Gastrocnemius medialis (tissue), 4 donors: ENCODE data around the gene FANCL. TPM values are rescaled to one million over a fixed set of nuclear protein-coding genes. Genes with fewer than 3 reads are reported as not detected.
"Not testable (repeated sequence)": the region's sequence is repeated elsewhere in the genome, so short reads cannot be mapped to it uniquely, and the experiment has no call there.

ENCODE experiments used
- ATAC-seq, 2 donors: fragments of 150-250 bp; one replicate each; pipeline ENCODE4 v1.9.1; 2016
- DNase-seq, 2 donors: peaks; one replicate each; pipeline ENCODE4 v3.0.0-alpha.2; 2019
- H3K27ac ChIP-seq, 4 donors: fragments of 200-600 bp; sonication (generic); 1 replicate in 1 of 4; 2 replicates in 3 of 4; pipeline ENCODE4 v1.5.1; 2016 to 2018; ENCODE audit warnings: mild to moderate bottlenecking in 2 of 4, moderate library complexity in 1 of 4
- H3K27me3 ChIP-seq, 3 donors: fragments of 200-600 bp; sonication (generic) in 2 of 3; 1 replicate in 1 of 3; 2 replicates in 2 of 3; pipeline versions ENCODE4 v1.5.1 to v1.6.0; 2016 to 2019; ENCODE audit warnings: mild to moderate bottlenecking in 1 of 3, moderate library complexity in 1 of 3
- H3K36me3 ChIP-seq, 2 donors: fragments of 200-600 bp; sonication (generic) in 1 of 2; one replicate each; pipeline ENCODE4 v1.5.1; 2017 to 2018
- H3K4me1 ChIP-seq, 2 donors: fragments of 200-600 bp; sonication (generic) in 1 of 2; one replicate each; pipeline ENCODE4 v1.5.1; 2016 to 2017; ENCODE audit warnings: mild to moderate bottlenecking in 2 of 2
- H3K4me3 ChIP-seq, 4 donors: fragments of 200-600 bp; sonication (generic) in 3 of 4; 1 replicate in 1 of 4; 2 replicates in 3 of 4; pipeline ENCODE4 v1.5.1; 2016 to 2019; ENCODE audit warnings: mild to moderate bottlenecking in 2 of 4
- H3K9me3 ChIP-seq, 3 donors: fragments of 200-600 bp; sonication (generic) in 2 of 3; 1 replicate in 1 of 3; 2 replicates in 2 of 3; pipeline ENCODE4 v1.5.1; 2016 to 2019
- POLR2A ChIP-seq, 2 donors: fragments of 450-650 bp; IDR thresholded peaks; one replicate each; pipeline ENCODE4 v1.6.1; 2017; ENCODE audit warnings: antibody characterized with exemption in 2 of 2, mild to moderate bottlenecking in 2 of 2, moderate library complexity in 2 of 2
- in situ Hi-C, 4 donors: fragments of 200-750 bp; cut with MboI; loops; one replicate each; pipeline versions ENCODE4 v1.15.0 to v1.8.0; 2017; ENCODE audit warnings: low sequenced_read_pairs in 4 of 4
- intact Hi-C: fragments of 100-400 bp; cut with DNase I; formaldehyde crosslinking; loops from one replicate; pipeline ENCODE4 v1.15.1; 2023; ENCODE audit warnings: low total_unique reads
- total RNA-seq, 4 donors: library from RNA; depleted of rRNA; stranded (reverse); fragments of >200 nt; gene quantifications; one replicate each; pipeline versions ENCODE4 v1.1.0 to v1.2.3, GENCODE V29; 2016
- TF ChIP-seq, protein P1 (sequence below), 5 experiments: fragments of 450-650 bp in 3 of 5; fragments of 200-600 bp in 2 of 5; sonication (generic) in 2 of 5; IDR thresholded peaks in 4 of 5; conservative IDR thresholded peaks in 1 of 5; 1 replicate in 4 of 5; 2 replicates in 1 of 5; pipeline ENCODE4 v1.5.1; 2016 to 2019; ENCODE audit warnings: antibody characterized with exemption in 5 of 5, mild to moderate bottlenecking in 3 of 5, moderate library complexity in 3 of 5

FANCL gene
- total RNA-seq, 4 donors from 2014 or later = 1.7 to 5.7 (median 4.6) TPM

DNA sequence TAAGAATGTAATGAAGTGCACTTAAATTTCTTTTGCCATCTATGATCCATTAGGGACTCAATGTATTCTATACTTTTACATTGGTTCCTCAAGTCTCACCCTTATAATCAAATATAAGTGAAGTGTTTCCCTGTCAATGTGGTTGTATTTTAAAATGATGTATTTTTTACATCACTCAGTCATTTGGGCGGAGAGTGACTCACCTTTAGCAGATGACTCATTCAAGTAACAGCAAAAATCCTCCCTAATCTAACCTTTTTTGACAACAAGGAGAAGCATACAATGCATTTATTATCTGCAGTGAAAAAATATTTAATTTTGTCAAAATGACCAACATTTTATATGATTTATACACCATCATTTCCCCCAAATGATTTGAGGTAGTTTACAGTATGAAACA, 94.4 kb downstream of the FANCL start:
- intact Hi-C loops (no loop called here), in situ Hi-C loops (no loop called here)
- Histone ChIP-seq H3K27me3 (no peaks in the 10 kb centered on the region), H3K4me1 (no peaks in the 10 kb centered on the region), H3K36me3 (peaks cover 0 to 9% of the 10 kb centered on the region in 2 donors), H3K4me3 (no peak overlapping the region), H3K27ac (no peak overlapping the region), H3K9me3 (no peaks in the 10 kb centered on the region)
- no peak for DNase-seq
- no peak for TF ChIP-seq POLR2A (IDR thresholded peaks at IDR 0.05)
- TF ChIP-seq, protein P1, sequence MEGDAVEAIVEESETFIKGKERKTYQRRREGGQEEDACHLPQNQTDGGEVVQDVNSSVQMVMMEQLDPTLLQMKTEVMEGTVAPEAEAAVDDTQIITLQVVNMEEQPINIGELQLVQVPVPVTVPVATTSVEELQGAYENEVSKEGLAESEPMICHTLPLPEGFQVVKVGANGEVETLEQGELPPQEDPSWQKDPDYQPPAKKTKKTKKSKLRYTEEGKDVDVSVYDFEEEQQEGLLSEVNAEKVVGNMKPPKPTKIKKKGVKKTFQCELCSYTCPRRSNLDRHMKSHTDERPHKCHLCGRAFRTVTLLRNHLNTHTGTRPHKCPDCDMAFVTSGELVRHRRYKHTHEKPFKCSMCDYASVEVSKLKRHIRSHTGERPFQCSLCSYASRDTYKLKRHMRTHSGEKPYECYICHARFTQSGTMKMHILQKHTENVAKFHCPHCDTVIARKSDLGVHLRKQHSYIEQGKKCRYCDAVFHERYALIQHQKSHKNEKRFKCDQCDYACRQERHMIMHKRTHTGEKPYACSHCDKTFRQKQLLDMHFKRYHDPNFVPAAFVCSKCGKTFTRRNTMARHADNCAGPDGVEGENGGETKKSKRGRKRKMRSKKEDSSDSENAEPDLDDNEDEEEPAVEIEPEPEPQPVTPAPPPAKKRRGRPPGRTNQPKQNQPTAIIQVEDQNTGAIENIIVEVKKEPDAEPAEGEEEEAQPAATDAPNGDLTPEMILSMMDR (IDR thresholded peaks at IDR 0.05 in 4 of 5, conservative IDR thresholded peaks at IDR 0.05 in 1 of 5) = no peak
- no peak for ATAC-seq

DNA sequence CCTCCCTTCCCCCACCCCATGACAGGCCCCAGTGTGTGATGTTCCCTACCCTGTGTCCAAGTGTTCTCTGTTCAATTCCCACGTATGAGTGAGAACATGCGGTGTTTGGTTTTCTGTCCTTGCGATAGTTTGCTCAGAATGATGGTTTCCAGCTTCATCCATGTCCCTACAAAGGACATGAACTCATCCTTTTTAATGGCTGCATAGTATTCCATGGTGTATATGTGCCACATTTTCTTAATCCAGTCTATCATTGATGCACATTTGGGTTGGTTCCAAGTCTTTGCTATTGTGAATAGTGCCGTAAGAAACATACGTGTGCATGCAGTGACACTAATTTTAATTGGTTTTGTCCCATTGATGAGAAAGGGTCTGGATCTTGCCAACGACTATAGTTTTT, 95.4 kb downstream of the FANCL start:
- intact Hi-C loops, H3K4me1 ChIP-seq, H3K27ac ChIP-seq, DNase-seq, H3K36me3 ChIP-seq, H3K9me3 ChIP-seq, H3K4me3 ChIP-seq, ATAC-seq, in situ Hi-C loops, H3K27me3 ChIP-seq: not testable (repeated sequence)

DNA sequence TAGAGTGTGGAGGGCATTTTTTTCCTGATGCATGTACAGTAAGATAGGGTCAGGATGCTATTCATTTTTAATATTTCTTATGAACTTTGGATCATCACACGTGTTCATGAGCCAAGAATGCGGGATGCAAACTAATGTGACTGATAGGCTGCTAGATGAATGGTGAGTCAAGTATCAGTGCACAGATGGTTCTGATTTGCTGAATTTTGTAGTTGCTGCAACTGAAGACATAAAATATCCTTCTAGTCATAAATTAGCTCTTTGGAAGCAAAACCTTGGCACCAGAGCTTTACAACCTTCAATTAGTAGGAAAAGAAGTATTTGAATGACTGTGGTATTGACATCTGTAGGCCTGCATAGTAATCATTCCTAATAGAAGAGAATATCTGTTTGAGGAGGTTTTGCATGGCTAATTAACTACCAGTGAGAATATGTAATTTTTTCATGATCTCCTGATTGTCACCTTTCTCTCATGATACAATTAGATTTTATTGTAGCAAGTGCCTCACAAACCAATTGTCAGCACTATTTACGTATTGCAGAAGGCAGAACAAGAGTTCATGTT, 100.5 kb downstream of the FANCL start:
- ATAC-seq = no peak
- intact Hi-C loops (no loop called here), in situ Hi-C loops (no loop called here)
- Histone ChIP-seq H3K27ac (no peak overlapping the region), H3K4me1 (no peaks in the 10 kb centered on the region), H3K27me3 (no peaks in the 10 kb centered on the region), H3K9me3 (no peaks in the 10 kb centered on the region), H3K36me3 (no peaks in the 10 kb centered on the region), H3K4me3 (no peak overlapping the region)
- TF ChIP-seq, protein P1 (IDR thresholded peaks at IDR 0.05 in 4 of 5, conservative IDR thresholded peaks at IDR 0.05 in 1 of 5) = no peak
- TF ChIP-seq POLR2A (IDR thresholded peaks at IDR 0.05) = no peak
- no peak for DNase-seq

DNA sequence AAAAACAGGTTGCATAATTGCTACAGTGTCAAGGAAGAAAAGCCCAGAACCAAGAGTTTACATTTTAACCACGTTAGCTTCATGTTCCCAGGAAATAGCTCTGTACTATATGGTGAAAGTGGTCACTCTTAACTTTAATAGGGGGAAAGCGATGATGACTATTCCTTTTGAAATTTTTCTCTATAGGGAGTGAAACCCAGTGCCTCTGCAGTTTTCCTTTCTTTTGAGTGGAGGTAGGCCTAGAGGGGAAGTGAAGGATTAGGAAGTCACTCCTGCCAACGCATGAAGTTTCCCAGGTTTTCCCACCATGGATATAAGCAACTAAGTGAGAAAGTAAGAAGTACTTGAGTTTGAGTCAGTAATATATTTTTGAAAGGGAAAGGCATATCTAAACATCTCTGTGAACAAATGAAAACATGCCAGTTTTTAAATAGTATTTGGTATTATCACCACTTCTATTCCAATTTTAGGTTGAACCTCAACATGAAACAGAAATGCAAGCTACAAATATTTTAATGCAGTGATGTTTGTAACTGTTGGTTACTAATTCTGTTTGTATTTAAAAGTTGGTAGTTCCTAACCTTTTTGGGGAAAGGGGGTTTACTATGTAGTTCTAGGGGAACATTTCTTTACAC, 102.6 kb downstream of the FANCL start:
- intact Hi-C loops = no loop called here
- TF ChIP-seq POLR2A (IDR thresholded peaks at IDR 0.05) = no peak
- TF ChIP-seq, protein P1 (IDR thresholded peaks at IDR 0.05 in 4 of 5, conservative IDR thresholded peaks at IDR 0.05 in 1 of 5) = no peak
- H3K4me1 ChIP-seq = no peaks in the 10 kb centered on the region
- DNase-seq (no peak), ATAC-seq (no peak)
- H3K27ac ChIP-seq = no peak overlapping the region
- no peaks in the 10 kb centered on the region for H3K36me3 ChIP-seq
- no peaks in the 10 kb centered on the region for H3K27me3 ChIP-seq
- in situ Hi-C loops = no loop called here
- no peak overlapping the region for H3K4me3 ChIP-seq
- no peaks in the 10 kb centered on the region for H3K9me3 ChIP-seq

DNA sequence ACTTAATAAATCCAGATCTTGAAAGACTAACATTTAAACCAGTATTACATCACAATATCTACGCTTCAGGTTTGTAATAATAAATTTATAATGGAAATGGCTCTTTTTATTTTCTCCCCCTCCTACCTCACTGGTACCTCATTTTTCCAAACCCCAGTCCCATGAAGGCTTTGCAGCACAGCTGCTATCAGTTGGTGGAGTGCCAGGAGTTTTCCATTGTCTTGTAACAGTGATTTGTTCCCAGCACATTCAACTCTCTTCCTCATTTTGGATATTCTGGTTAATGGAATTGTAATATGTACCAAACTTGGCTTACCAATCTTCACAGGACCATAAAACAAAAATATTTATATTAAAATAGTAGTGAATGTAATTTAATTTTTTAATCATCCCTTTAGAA, 103.3 kb downstream of the FANCL start:
- no peaks in the 10 kb centered on the region for H3K27me3 ChIP-seq
- in situ Hi-C loops = no loop called here
- no peak for ATAC-seq
- no peaks in the 10 kb centered on the region for H3K36me3 ChIP-seq
- H3K9me3 ChIP-seq = no peaks in the 10 kb centered on the region
- DNase-seq = no peak
- intact Hi-C loops = no loop called here
- no peak overlapping the region for H3K27ac ChIP-seq
- H3K4me3 ChIP-seq = no peak overlapping the region
- H3K4me1 ChIP-seq = no peaks in the 10 kb centered on the region
- TF ChIP-seq POLR2A (IDR thresholded peaks at IDR 0.05) = no peak
- TF ChIP-seq, protein P1 (IDR thresholded peaks at IDR 0.05 in 4 of 5, conservative IDR thresholded peaks at IDR 0.05 in 1 of 5) = no peak
